Loucy (cell line): ENCODE measurements around the gene HEBP1.

Experiments used
- H2AFZ ChIP-seq: fragments of 200-600 bp; sonication (generic); 2 replicates; pipeline ENCODE4 v1.6.0; 2016; ENCODE audit warnings: antibody characterized with exemption, mild to moderate bottlenecking, low read length, moderate library complexity
- H3F3A ChIP-seq: fragments of 200-600 bp; 2 replicates; pipeline ENCODE4 v1.6.0; 2016; ENCODE audit warnings: antibody characterized with exemption, low read depth, mild to moderate bottlenecking
- H3K27me3 ChIP-seq: fragments of 200-600 bp; sonication (generic); 2 replicates; pipeline ENCODE4 v1.6.1; 2014; ENCODE audit warnings: low read length, mild to moderate bottlenecking; ENCODE audit not compliant: insufficient read depth, poor library complexity, severe bottlenecking
- H3K36me3 ChIP-seq: fragments of 200-600 bp; sonication (generic); 2 replicates; pipeline ENCODE4 v1.6.1; 2016; ENCODE audit warnings: low read length; ENCODE audit not compliant: insufficient read depth
- H3K4me1 ChIP-seq: fragments of 200-600 bp; sonication (generic); 2 replicates; pipeline ENCODE4 v1.5.1; 2014; ENCODE audit warnings: low read length, mild to moderate bottlenecking; ENCODE audit not compliant: insufficient read depth, poor library complexity, severe bottlenecking
- H3K4me2 ChIP-seq: fragments of 200-600 bp; sonication (generic); 2 replicates; pipeline ENCODE4 v1.6.0; 2014; ENCODE audit warnings: antibody characterized with exemption, low read length, low read depth, mild to moderate bottlenecking; ENCODE audit not compliant: poor library complexity, severe bottlenecking
- H3K4me3 ChIP-seq: fragments of 200-600 bp; sonication (generic); 2 replicates; pipeline ENCODE4 v1.5.1; 2014; ENCODE audit warnings: low read length, mild to moderate bottlenecking, mixed read lengths; ENCODE audit not compliant: poor library complexity, severe bottlenecking
- H3K79me2 ChIP-seq: fragments of 200-600 bp; sonication (generic); 2 replicates; pipeline ENCODE4 v1.6.1; 2014; ENCODE audit warnings: low read length; ENCODE audit not compliant: insufficient read depth
- H3K9ac ChIP-seq: fragments of 200-600 bp; sonication (generic); 2 replicates; pipeline ENCODE4 v1.6.0; 2014; ENCODE audit warnings: mild to moderate bottlenecking, low read depth, low read length, moderate library complexity; ENCODE audit not compliant: poor library complexity, severe bottlenecking
- H3K9me2 ChIP-seq: fragments of 200-600 bp; sonication (generic); replicated peaks from 2 replicates; pipeline ENCODE4 v1.6.1; 2016; ENCODE audit warnings: low read depth, low read length, mixed read lengths
- H3K9me3 ChIP-seq: fragments of 200-600 bp; sonication (generic); 2 replicates; pipeline ENCODE4 v1.6.1; 2014; ENCODE audit warnings: mild to moderate bottlenecking, antibody characterized with exemption, low read length, low read depth; ENCODE audit not compliant: insufficient read depth
- H4K20me1 ChIP-seq: fragments of 200-600 bp; sonication (generic); 2 replicates; pipeline ENCODE4 v1.6.0; 2014; ENCODE audit warnings: antibody characterized with exemption, low read length, mild to moderate bottlenecking; ENCODE audit not compliant: insufficient read depth, poor library complexity, severe bottlenecking
- EZH2phosphoT487 ChIP-seq: fragments of 200-600 bp; IDR thresholded peaks from 2 replicates; pipeline ENCODE4 v1.6.1; 2018; ENCODE audit warnings: antibody characterized with exemption, mild to moderate bottlenecking, moderate library complexity, borderline replicate concordance
- TF ChIP-seq, protein P1 (sequence below): fragments of 200-600 bp; sonication (generic); conservative IDR thresholded peaks from 2 replicates; pipeline ENCODE4 v1.5.1; 2014; ENCODE audit warnings: mild to moderate bottlenecking, antibody characterized with exemption, low read length

Gene HEBP1

DNA sequence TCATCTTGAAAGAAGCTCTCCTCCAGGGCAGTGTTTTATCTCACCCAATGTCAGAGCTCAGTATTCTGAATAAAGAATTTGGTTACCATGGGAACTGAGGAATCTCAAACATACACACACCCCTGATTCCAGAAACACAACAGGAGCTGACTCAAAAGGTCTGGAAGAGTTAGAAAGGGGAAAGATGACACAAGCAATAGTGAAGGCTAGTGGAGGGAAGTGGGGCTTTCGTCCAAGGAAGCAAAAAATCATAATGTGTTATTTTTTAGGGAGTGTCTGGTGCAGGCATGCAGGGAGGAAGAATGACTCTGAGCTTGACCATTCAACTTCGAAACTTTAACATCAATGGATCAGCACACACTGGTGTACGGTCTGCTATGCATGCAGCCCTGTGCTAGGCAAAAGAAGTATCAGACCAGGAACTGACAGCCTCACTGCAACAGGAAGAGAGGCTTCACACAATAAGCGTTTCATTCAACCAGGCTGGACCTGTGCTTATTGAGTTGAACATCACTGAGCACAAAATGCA, 20.3 kb downstream of the HEBP1 start:
- no peaks in the 10 kb centered on the region for H3K79me2 ChIP-seq
- no peak overlapping the region for H3K4me2 ChIP-seq
- H3K9ac ChIP-seq = no peak overlapping the region
- no peaks in the 10 kb centered on the region for H3K4me1 ChIP-seq
- no peaks in the 10 kb centered on the region for H3K27me3 ChIP-seq
- H3K9me3 ChIP-seq = no peaks in the 10 kb centered on the region
- no peaks in the 10 kb centered on the region for H4K20me1 ChIP-seq
- H3K36me3 ChIP-seq = no peaks in the 10 kb centered on the region
- TF ChIP-seq, protein P1, sequence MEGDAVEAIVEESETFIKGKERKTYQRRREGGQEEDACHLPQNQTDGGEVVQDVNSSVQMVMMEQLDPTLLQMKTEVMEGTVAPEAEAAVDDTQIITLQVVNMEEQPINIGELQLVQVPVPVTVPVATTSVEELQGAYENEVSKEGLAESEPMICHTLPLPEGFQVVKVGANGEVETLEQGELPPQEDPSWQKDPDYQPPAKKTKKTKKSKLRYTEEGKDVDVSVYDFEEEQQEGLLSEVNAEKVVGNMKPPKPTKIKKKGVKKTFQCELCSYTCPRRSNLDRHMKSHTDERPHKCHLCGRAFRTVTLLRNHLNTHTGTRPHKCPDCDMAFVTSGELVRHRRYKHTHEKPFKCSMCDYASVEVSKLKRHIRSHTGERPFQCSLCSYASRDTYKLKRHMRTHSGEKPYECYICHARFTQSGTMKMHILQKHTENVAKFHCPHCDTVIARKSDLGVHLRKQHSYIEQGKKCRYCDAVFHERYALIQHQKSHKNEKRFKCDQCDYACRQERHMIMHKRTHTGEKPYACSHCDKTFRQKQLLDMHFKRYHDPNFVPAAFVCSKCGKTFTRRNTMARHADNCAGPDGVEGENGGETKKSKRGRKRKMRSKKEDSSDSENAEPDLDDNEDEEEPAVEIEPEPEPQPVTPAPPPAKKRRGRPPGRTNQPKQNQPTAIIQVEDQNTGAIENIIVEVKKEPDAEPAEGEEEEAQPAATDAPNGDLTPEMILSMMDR = no peak
- no peak for TF ChIP-seq EZH2phosphoT487
- H3F3A ChIP-seq = no peaks in the 10 kb centered on the region
- H3K4me3 ChIP-seq = no peak overlapping the region
- no peaks in the 10 kb centered on the region for H3K9me2 ChIP-seq
- H2AFZ ChIP-seq = no peak overlapping the region

DNA sequence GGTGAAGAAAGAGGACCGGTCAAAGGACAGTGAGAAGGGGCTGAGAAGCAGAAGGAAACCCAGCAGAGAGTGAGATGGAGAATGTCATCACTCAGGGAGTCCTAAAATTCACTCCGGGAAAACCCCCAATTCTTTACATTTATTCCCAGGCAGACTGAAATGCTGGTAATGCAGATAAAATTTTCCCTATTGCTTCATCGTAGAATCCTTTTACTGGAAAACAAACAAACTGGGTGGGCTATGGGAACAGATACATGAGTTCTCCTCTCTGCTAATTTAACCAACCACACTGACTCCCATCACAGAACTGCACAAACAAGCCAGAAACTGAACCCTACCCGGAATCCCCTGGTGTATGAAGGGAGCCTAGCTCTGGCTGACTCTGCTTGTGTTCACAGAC, 20.9 kb downstream of the HEBP1 start:
- Histone ChIP-seq H3K27me3 (no peaks in the 10 kb centered on the region), H2AFZ (no peak overlapping the region), H3F3A (no peaks in the 10 kb centered on the region), H3K79me2 (no peaks in the 10 kb centered on the region), H3K9me2 (no peaks in the 10 kb centered on the region), H3K4me2 (no peak overlapping the region), H4K20me1 (no peaks in the 10 kb centered on the region), H3K4me3 (no peak overlapping the region), H3K9ac (no peak overlapping the region), H3K36me3 (no peaks in the 10 kb centered on the region), H3K9me3 (no peaks in the 10 kb centered on the region), H3K4me1 (no peaks in the 10 kb centered on the region)
- TF ChIP-seq EZH2phosphoT487 = no peak
- TF ChIP-seq, protein P1 = no peak

DNA sequence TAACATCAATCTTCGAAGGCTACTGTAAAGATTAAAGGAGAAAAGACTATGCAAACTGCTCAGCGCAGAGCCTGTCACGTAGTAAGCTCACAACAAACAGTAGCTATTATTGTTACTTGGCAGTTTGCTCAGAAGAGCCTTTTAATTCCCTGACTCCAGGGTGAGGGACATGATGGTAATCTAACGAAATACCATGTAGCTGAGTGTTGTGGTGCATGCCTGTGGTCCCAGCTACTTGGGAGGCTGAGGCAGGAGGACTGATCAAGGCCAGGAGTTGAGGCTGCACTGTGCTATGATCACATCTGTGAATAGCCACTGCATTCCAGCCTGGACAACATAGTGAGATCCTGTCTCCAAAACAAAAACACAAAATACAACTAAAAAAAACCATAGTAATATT, 22.8 kb downstream of the HEBP1 start:
- Histone ChIP-seq H3K4me3 (no peak overlapping the region), H3K79me2 (no peaks in the 10 kb centered on the region), H3F3A (no peaks in the 10 kb centered on the region), H3K4me2 (no peak overlapping the region), H4K20me1 (no peaks in the 10 kb centered on the region), H3K36me3 (no peaks in the 10 kb centered on the region), H3K9me2 (no peaks in the 10 kb centered on the region), H3K9me3 (no peaks in the 10 kb centered on the region; the same call in 1 of the 2 replicates), H3K27me3 (no peaks in the 10 kb centered on the region), H3K4me1 (no peaks in the 10 kb centered on the region), H3K9ac (no peak overlapping the region), H2AFZ (no peak overlapping the region)
- TF ChIP-seq EZH2phosphoT487 = no peak
- TF ChIP-seq, protein P1 = no peak
